Endometrium (tissue), 2 donors: Measurements from ENCODE around the gene USHBP1.

Experiments
- FAIRE-seq: peaks from 2 replicates; lab custom pipeline; 2012; peaks lifted over from hg19 to GRCh38; lab: Jason Lieb, UNC
- donor health status: control.
- donor health status: control.

USHBP1 gene

GRCh38 chr19:17262557-17262956 is 2.0 kb downstream of the USHBP1 start:
- no peak for FAIRE-seq

DNA sequence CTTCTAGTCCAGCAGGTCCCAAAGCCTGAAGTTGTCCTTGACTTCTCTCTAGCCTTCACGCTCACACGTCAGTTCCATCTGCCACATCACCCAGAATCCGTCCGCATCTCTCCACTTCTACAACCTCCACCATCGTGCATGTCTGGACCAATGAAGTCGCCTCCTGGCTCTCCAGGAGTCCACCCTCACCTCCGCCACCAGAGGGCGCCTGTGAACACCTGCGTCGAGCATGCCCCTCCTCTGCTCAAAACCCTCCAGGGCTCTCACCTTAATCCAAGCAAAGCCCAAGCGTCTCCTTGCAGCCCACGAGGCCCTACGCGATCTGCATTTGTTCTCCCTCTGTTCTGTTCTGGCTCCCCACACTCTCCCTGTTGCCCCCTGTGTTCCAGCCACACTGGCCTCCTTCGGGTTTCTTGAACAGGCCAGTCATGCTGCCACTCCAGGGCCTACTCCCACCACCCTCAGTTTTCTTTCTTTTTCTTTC is 3.7 kb downstream of the USHBP1 start:
- no peak for FAIRE-seq

DNA sequence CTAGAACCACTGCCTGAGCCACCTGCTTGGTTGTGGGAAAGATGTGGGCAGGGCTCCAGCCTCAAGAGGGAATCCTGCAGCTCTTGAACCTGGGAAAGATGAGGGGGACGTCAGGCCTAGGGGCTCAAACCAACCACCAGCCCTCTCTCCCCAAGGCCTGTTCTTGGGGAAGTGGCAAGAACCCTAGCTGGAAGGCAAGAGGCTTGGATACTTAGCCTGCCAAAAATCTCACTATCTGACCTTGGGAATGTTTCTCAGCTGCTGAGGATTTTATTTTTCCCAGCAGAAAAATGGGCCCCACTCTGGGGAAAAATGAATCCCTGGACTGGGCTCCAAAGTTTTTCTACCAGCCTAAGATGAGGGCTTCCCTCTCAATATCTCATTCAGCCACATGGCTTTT is 4.6 kb downstream of the USHBP1 start:
- FAIRE-seq = no peak

- no peak for FAIRE-seq
These were observed 5.3 kb downstream of the USHBP1 start for GRCh38 chr19:17259118-17259780.

DNA sequence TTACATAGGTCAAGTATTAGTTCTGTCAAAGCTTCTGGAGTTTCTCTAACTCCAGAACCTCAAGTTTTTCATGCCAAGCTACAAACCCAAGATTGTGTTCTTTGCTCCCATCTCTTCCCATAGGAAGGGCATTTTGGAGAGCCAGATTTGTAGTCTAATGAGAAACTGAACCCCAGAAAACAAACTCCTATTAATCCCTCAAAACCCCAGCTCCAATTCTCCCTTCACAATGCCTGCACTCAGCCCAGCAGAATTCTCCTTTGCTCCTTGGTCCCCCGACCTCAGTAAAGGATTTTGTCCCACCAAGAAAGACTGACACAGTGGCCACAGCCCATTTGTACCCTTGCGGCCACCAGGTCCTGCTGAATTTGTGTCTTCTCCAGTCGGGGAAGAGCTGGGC is 8.4 kb downstream of the USHBP1 start:
- no peak for FAIRE-seq

DNA sequence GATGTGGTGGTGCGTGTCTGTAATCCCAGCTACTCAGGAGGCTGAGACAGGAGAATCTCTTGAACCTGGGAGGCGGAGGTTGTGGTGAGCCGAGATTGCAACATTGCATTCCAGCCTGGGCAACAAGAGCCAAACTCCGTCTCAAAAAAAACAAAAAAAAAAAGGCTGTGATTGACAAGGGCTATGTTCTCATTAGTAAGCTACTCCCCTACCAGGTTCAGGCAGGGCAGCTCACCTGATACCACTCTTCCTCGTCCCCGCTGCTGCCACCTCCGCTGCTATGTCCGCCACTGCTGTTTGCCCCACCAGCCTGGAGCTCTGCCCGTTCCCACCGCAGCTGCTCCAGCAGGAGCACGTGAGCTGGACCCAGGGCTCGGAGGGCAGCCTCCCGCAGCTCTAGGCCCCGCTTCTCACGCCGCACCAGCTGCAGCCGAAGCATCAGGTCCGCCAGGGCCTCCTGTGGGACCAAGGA is 9.4 kb downstream of the USHBP1 start:
- no peak for FAIRE-seq

- FAIRE-seq = no peak
These were observed 9.9 kb downstream of the USHBP1 start for GRCh38 chr19:17254636-17255035.

GRCh38 chr19:17249887-17250548 is 14.5 kb downstream of the USHBP1 start:
- no peak for FAIRE-seq

GRCh38 chr19:17248011-17248776 is 16.4 kb downstream of the USHBP1 start:
- FAIRE-seq = no peak

GRCh38 chr19:17246681-17247425 is 17.7 kb downstream of the USHBP1 start:
- no peak for FAIRE-seq

GRCh38 chr19:17245535-17245984 is 19.0 kb downstream of the USHBP1 start, which contains the start of gene NR2F6:
Gene NR2F6 (minus strand): TSS chr19:17245919. CDS start chr19:17245220, 699 bp downstream.
- no peak for FAIRE-seq

DNA sequence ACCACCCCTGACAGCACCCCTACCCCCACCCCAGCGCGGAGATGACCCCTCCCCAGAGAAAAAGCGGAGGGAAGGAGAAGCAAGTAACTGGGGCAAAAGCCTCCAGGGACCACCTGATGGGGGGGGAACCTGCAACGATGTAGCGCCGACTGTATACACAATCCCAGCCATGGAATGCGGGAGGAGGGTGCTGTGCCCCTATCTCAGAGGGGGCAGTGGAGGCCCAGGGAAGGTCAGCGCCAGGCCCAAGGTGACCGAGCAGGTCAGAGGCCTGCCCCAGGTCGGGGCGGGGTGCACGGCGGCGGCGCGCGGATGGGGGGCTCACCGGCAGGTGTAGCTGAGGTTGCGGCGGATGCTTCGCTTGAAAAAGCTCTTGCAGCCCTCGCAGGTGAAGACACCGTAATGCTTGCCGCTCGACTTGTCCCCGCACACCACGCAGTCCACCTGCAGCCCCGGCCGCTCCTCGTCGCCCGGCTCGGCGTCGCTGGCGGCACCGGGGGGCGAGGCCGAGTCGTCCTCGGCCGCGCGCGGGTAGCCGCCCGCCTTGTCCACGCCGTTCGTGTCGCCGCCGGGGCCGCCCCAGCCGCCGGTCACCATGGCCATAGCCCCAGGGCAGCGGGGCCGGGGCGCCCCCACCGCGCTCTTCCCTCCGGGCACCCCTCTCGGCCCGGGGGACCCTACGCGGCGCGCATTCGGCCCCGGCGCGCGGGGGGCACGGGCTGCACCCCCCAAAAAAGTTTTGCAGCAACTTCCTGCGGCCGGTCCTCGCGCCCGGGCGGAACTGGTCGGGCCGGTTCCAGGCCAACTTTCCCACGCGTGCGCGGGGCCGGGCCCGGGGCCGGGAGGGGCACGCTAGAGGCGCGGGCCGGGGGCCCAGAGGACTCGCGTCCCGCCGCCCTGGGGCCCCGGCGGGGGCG is 19.7 kb downstream of the USHBP1 start:
- FAIRE-seq = no peak

DNA sequence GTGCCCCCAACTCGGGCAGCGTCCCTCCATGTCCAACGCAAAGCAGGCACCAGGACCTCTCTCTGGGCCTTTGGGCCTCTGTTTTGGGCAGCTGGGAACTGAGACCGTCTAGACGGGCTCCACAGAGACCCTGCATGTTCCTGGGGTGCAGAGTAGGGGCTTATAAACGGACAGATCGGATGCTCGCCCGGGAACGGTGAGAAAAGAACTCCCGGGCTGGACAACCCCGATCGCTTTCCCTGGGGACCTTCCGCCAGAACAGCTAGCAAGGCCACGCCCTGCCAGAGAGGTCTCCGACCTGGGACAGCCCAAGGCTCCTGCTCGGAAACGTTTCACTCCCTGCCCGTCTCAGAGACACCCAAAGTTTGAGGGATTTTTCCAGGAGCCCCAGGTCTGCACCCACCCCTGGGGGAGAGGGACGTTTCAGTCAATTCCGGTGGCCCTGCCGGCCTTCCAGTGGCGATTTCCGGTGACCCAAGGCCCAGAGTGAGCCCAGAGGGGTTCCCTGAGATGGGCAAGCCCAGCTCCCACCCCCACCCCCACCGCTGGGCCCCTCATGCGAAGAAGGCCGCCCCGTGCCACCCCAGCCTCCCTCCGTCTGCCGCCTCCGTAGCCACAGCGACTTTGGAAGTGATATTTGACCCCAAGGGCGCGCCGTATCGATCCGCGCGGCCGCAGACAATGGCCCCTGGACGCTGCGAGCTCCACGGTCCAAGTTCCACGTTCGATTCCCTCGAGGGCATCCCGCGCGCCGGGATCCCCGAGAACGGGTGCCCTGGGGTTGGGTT is 20.5 kb downstream of the USHBP1 start:
- no peak for FAIRE-seq

DNA sequence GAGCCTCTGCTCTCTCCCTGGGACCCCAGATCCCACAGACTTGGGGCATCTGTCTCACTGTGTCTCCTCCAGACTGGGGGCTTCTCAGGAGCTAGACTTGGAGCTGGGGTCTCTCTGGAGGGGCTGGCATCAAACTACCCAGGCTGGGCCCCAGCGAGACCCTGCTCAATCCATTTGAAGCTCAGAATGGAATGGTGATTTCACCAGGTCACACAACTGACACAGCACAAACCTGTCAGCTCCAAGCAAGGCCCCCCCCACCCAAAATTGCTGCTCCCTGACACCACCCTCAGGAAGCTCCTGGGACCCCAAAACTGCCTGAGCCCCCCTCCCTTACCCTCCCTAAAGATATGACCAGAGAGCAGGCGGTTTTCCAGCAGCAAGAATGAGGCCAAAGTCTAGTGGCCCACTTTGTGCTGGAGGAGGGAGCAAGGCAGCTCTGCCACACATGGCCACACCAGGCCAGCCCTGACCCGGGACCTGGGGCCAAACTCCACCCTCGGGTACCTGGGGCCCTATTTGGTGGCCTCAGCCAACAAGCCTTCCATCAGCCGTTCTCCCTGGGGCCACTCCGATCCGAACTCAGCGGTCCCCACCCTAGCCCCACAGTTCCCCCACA is 21.2 kb downstream of the USHBP1 start:
- FAIRE-seq = no peak

- no peak for FAIRE-seq
These were observed 21.9 kb downstream of the USHBP1 start for GRCh38 chr19:17242431-17243208.

DNA sequence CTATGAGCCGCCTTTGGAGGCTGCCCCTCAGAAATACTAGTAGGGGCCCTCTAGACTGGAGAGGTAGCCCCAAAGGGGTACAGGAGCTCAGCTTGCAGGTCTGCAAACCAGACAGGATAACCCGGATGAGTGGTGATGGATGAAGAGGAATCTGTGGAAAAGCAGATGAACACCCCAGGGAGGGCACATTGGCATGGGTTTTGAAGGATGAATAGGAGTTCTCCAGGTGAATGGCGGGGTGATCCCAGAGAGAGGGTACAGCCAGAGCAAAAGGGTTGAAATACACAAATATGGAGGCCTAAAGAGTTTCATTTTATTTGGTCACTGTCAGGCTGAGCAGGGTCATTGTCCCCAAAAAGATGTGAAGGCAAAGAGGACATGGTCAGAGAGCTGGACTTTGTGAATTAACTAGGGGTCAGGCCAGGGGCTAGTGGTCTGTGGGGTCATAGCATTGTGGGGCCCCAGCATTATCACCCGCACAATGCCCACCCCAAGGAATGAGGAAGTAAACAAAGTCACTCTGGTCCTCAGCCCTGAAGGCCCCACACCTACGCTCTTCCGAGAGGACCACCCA is 23.6 kb downstream of the USHBP1 start:
- FAIRE-seq = no peak

GRCh38 chr19:17240062-17240752 is 24.3 kb downstream of the USHBP1 start:
- FAIRE-seq = no peak
